ENCODE results near the gene IGSF9B. TPM values are rescaled to one million over a fixed set of nuclear protein-coding genes. Genes with fewer than 3 reads are reported as not detected.

IGSF9B gene
- total and polyA plus RNA-seq, 9 of the 15 experiments (the other 6 are each of a cell fraction or from before 2014, with no cell fraction given) = 0.09 TPM; not detected in 8

- TF ChIP-seq REST (IDR thresholded peaks at IDR 0.05; ENCODE audit: borderline replicate concordance) (peak; percentile 84), REST (CRISPR knock-in tag; IDR thresholded peaks at IDR 0.05; ENCODE audit: low read depth) (no peak), ZNF133 (CRISPR knock-in tag; IDR thresholded peaks at IDR 0.05) (no peak)
These were observed 11.5 kb upstream of the IGSF9B start (continued) for GRCh38 chr11:133968300-133968699.
